ENCODE data around the gene EVPL. TPM values are rescaled to one million over a fixed set of nuclear protein-coding genes. Genes with fewer than 3 reads are reported as not detected.

EVPL gene
- total and polyA plus RNA-seq, 4 donors: 10.9 to 38.4 (median 35.0) TPM

- H3K36me3 ChIP-seq (ENCODE audit: control insufficient read depth in 4 of 4, insufficient read depth in 4 of 4, low read length in 4 of 4): peaks cover 0 to 2% (median 0%) of the 10 kb centered on the region in 4 donors
- H3K9ac ChIP-seq (ENCODE audit: insufficient read depth in 1 of 2, low read length in 2 of 2): no peak overlapping the region
- no peak overlapping the region for H3K27ac ChIP-seq (ENCODE audit: low read depth in 1 of 2, low read length in 1 of 2)
- no peak overlapping the region for H3K4me3 ChIP-seq
- no peak for TF ChIP-seq CTCF (IDR thresholded peaks at IDR 0.05; ENCODE audit: control extremely low read depth, extremely low read depth)
- H3K4me1 ChIP-seq (ENCODE audit: control insufficient read depth in 5 of 5, insufficient read depth in 5 of 5, low read length in 5 of 5): peaks cover 0 to 6% (median 0%) of the 10 kb centered on the region in 5 donors
- H3K9me3 ChIP-seq (ENCODE audit: control insufficient read depth in 4 of 4, insufficient read depth in 3 of 4, low read length in 3 of 4): no peaks in the 10 kb centered on the region
- WGBS, 2 donors: 67 to 89% methylated on average over 12 of the region's 12 CpGs
- no peak for ATAC-seq (ENCODE audit: insufficient read depth, low FRiP score)
- no peaks in the 10 kb centered on the region for H3K27me3 ChIP-seq (ENCODE audit: control insufficient read depth in 3 of 3, insufficient read depth in 3 of 3, low read length in 2 of 3)
- DNase-seq: no peak
These were observed 1.8 kb downstream of the EVPL start for GRCh38 chr17:76025294-76025693.

GRCh38 chr17:76024353-76024752 lies 2.8 kb downstream of the EVPL start:
- H3K4me1 ChIP-seq (ENCODE audit: control insufficient read depth in 5 of 5, insufficient read depth in 5 of 5, low read length in 5 of 5): peaks cover 0 to under 1% (median 0%) of the 10 kb centered on the region in 5 donors
- WGBS, 2 donors: 76 to 84% methylated on average over 9 of the region's 9 CpGs
- no peaks in the 10 kb centered on the region for H3K9me3 ChIP-seq (ENCODE audit: control insufficient read depth in 4 of 4, insufficient read depth in 3 of 4, low read length in 3 of 4)
- no peak overlapping the region for H3K27ac ChIP-seq (ENCODE audit: low read depth in 1 of 2, low read length in 1 of 2)
- no peak overlapping the region for H3K9ac ChIP-seq (ENCODE audit: insufficient read depth in 1 of 2, low read length in 2 of 2)
- no peaks in the 10 kb centered on the region for H3K27me3 ChIP-seq (ENCODE audit: control insufficient read depth in 3 of 3, insufficient read depth in 3 of 3, low read length in 2 of 3)
- peaks cover 0 to 2% (median 0%) of the 10 kb centered on the region in 4 donors for H3K36me3 ChIP-seq (ENCODE audit: control insufficient read depth in 4 of 4, insufficient read depth in 4 of 4, low read length in 4 of 4)
- ATAC-seq (ENCODE audit: insufficient read depth, low FRiP score) (no peak), DNase-seq (no peak)
- no peak overlapping the region for H3K4me3 ChIP-seq
- TF ChIP-seq CTCF (IDR thresholded peaks at IDR 0.05; ENCODE audit: control extremely low read depth, extremely low read depth): no peak

GRCh38 chr17:76023900-76024237 lies 3.2 kb downstream of the EVPL start:
- no peak for ATAC-seq (ENCODE audit: insufficient read depth, low FRiP score)
- no peaks in the 10 kb centered on the region for H3K9me3 ChIP-seq (ENCODE audit: control insufficient read depth in 4 of 4, insufficient read depth in 3 of 4, low read length in 3 of 4)
- no peak for TF ChIP-seq CTCF (IDR thresholded peaks at IDR 0.05; ENCODE audit: control extremely low read depth, extremely low read depth)

More at GRCh38 chr17:76023900-76024237, 3.2 kb downstream of the EVPL start:
- H3K4me1 ChIP-seq (ENCODE audit: control insufficient read depth in 5 of 5, insufficient read depth in 5 of 5, low read length in 5 of 5): no peaks in the 10 kb centered on the region
- 93 to 94% methylated on average over 9 of the region's 9 CpGs for WGBS, 2 donors
- no peak for DNase-seq
- no peak overlapping the region for H3K4me3 ChIP-seq
- H3K27me3 ChIP-seq (ENCODE audit: control insufficient read depth in 3 of 3, insufficient read depth in 3 of 3, low read length in 2 of 3): no peaks in the 10 kb centered on the region
- H3K27ac ChIP-seq (ENCODE audit: low read depth in 1 of 2, low read length in 1 of 2): no peak overlapping the region
- no peak overlapping the region for H3K9ac ChIP-seq (ENCODE audit: insufficient read depth in 1 of 2, low read length in 2 of 2)
- H3K36me3 ChIP-seq (ENCODE audit: control insufficient read depth in 4 of 4, insufficient read depth in 4 of 4, low read length in 4 of 4): peaks cover 0 to 2% (median 0%) of the 10 kb centered on the region in 4 donors

Measured in lung (tissue), 12 donors.